ENCODE measurements around the gene SPATA17.

Gene SPATA17

GRCh38 chr1:217861658-217862057 is 230.5 kb downstream of the SPATA17 start:
- no peak for FAIRE-seq

GRCh38 chr1:217867446-217867995 is 236.4 kb downstream of the SPATA17 start:
- FAIRE-seq: no peak

- no peak for FAIRE-seq
Observed at GRCh38 chr1:217871955-217872354, 240.8 kb downstream of the SPATA17 start.

- no peak for FAIRE-seq
Observed at GRCh38 chr1:217875229-217875628, 244.1 kb downstream of the SPATA17 start.

GRCh38 chr1:217876401-217876800 is 245.3 kb downstream of the SPATA17 start:
- no peak for FAIRE-seq

- FAIRE-seq: no peak
Observed at GRCh38 chr1:217876896-217877295, 245.8 kb downstream of the SPATA17 start.

GRCh38 chr1:217881131-217881543 is 250.0 kb downstream of the SPATA17 start:
- no peak for FAIRE-seq

- FAIRE-seq: no peak
Observed at GRCh38 chr1:217881607-217882332, 250.6 kb downstream of the SPATA17 start.

- no peak for FAIRE-seq
Observed at GRCh38 chr1:217885181-217885580, 254.0 kb downstream of the SPATA17 start.

- FAIRE-seq: no peak
Observed at GRCh38 chr1:217888328-217888727, 257.2 kb downstream of the SPATA17 start.

GRCh38 chr1:217889401-217889800 is 258.3 kb downstream of the SPATA17 start:
- no peak for FAIRE-seq

GRCh38 chr1:217891966-217892365 is 260.8 kb downstream of the SPATA17 start:
- no peak for FAIRE-seq

GRCh38 chr1:217892750-217893149 is 261.6 kb downstream of the SPATA17 start:
- FAIRE-seq: no peak

- FAIRE-seq: no peak
Observed at GRCh38 chr1:217895841-217896240, 264.7 kb downstream of the SPATA17 start.

- no peak for FAIRE-seq
Observed at GRCh38 chr1:217896490-217896889, 265.3 kb downstream of the SPATA17 start.

GRCh38 chr1:217897100-217897499 is 266.0 kb downstream of the SPATA17 start:
- no peak for FAIRE-seq

GRCh38 chr1:217899614-217900013 is 268.5 kb downstream of the SPATA17 start:
- FAIRE-seq: no peak

GRCh38 chr1:217907504-217907903 is 276.4 kb downstream of the SPATA17 start:
- no peak for FAIRE-seq

- FAIRE-seq: no peak
Observed at GRCh38 chr1:217910203-217910602, 279.1 kb downstream of the SPATA17 start.

GRCh38 chr1:217910791-217911320 is 279.7 kb downstream of the SPATA17 start:
- FAIRE-seq: no peak

- no peak for FAIRE-seq
Observed at GRCh38 chr1:217911908-217912307, 280.8 kb downstream of the SPATA17 start.

- no peak for FAIRE-seq
Observed at GRCh38 chr1:217917281-217917887, 286.2 kb downstream of the SPATA17 start.

- FAIRE-seq: no peak
Observed at GRCh38 chr1:217919683-217920388, 288.7 kb downstream of the SPATA17 start.

Measured in A204.1 (cell line).